ENCODE results near the gene SCAPER.

The SCAPER gene, protein sequence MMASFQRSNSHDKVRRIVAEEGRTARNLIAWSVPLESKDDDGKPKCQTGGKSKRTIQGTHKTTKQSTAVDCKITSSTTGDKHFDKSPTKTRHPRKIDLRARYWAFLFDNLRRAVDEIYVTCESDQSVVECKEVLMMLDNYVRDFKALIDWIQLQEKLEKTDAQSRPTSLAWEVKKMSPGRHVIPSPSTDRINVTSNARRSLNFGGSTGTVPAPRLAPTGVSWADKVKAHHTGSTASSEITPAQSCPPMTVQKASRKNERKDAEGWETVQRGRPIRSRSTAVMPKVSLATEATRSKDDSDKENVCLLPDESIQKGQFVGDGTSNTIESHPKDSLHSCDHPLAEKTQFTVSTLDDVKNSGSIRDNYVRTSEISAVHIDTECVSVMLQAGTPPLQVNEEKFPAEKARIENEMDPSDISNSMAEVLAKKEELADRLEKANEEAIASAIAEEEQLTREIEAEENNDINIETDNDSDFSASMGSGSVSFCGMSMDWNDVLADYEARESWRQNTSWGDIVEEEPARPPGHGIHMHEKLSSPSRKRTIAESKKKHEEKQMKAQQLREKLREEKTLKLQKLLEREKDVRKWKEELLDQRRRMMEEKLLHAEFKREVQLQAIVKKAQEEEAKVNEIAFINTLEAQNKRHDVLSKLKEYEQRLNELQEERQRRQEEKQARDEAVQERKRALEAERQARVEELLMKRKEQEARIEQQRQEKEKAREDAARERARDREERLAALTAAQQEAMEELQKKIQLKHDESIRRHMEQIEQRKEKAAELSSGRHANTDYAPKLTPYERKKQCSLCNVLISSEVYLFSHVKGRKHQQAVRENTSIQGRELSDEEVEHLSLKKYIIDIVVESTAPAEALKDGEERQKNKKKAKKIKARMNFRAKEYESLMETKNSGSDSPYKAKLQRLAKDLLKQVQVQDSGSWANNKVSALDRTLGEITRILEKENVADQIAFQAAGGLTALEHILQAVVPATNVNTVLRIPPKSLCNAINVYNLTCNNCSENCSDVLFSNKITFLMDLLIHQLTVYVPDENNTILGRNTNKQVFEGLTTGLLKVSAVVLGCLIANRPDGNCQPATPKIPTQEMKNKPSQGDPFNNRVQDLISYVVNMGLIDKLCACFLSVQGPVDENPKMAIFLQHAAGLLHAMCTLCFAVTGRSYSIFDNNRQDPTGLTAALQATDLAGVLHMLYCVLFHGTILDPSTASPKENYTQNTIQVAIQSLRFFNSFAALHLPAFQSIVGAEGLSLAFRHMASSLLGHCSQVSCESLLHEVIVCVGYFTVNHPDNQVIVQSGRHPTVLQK (N-terminal part only)

GRCh38 chr15:76905013-76905839 lies at the start of gene SCAPER:
SCAPER (minus strand) TSS chr15:76905340; CDS start chr15:76883817, 21,523 bp downstream.
- DNase-seq (ENCODE audit: low read depth in 3 of 3): peak; percentile 85 to 92 (median 86)

DNA sequence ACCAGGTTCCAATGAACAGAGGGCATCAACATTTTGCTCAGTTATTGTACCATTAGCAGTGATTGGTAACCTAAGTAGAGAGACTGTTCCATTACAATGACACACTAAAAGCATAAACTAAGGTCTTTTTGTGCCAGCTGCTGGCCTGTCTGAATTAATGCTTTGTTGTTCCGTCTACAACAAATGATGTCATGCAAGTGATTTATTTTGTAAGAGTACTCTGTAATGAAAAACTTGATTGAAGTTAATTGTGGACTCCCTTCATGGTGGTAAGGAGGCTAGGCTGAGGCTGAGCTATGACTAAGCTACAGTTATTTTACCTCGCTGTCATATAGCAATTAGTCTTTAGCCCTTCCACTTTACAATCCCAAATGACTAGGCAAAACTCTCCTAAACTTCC lies 49.6 kb upstream of the SCAPER start:
- no peak for DNase-seq (ENCODE audit: low read depth in 3 of 3)

- no peak for DNase-seq (ENCODE audit: low read depth in 3 of 3)
Observed at GRCh38 chr15:76953913-76954312, 48.8 kb upstream of the SCAPER start.

GRCh38 chr15:76951220-76951619 lies 46.1 kb upstream of the SCAPER start:
- no peak for DNase-seq (ENCODE audit: low read depth in 3 of 3)

- DNase-seq (ENCODE audit: low read depth in 3 of 3): no peak
Observed at GRCh38 chr15:76947454-76947853, 42.3 kb upstream of the SCAPER start.

DNA sequence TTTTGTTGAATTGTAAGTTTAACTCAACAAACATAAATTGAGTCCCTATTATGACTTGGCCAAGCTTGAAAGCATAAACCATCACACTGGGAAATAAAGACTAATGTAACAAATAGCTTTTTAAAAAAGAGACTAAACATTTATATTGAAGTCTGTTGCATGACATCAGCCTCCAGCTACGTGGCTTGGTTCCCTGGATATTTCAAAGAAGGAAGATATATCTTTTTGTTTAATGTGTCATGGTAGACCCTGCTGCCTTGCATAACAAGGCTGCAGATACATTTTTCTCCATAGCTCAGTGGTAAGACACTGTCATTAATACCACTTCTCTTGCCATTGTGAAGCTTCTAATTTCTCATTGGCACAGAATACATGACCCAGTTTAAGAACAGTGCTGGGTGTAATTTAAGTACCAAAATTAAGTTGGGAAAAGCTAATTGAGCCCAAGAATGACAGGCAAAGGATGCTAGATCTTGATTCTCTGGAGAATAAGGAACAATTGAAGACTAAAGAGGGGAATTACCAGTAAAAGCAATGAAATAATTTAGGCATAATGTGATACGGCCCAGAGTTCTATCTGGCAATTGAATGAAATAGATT lies 40.5 kb upstream of the SCAPER start:
- DNase-seq (ENCODE audit: low read depth in 3 of 3): no peak

DNA sequence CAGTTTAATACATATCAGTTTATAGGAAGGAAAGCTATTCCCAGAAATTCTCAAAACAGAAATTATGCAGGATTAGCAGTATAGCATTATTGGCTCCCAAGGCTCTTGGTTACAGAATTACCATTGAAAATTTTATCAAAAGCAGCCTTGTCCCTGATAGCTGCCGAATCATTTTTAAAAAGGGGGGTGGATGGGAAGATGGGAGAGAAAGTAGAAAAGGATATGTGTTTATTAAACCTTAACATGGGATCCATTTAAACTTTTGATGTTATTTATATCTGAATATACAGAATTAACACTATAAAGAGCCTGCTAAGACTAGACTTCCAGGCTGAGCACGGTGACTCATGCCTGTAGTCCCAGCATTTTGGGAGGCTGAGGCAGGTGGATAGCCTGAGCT lies 37.2 kb upstream of the SCAPER start:
- no peak for DNase-seq (ENCODE audit: low read depth in 3 of 3)

GRCh38 chr15:76941636-76942035 lies 36.5 kb upstream of the SCAPER start:
- DNase-seq (ENCODE audit: low read depth in 3 of 3): no peak

DNA sequence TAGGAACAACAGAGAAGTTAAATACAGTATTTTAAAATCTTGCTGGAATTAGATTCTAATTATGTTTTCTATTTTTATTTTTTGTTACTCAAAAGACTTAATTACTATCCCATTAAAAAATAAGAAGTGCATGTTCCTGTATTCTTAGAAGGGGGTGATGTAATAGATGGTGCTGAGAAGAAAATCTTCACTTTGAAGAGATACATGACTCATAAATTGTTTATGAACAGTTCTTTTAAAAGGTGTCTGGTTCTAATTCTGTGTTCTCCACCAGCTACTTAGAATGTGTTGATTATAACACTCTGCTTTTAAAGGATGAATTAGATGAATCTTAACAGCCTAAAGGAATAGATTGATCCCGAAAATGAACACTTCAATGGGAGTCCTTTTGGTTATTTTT lies 34.6 kb upstream of the SCAPER start:
- no peak for DNase-seq (ENCODE audit: low read depth in 3 of 3)

- DNase-seq (ENCODE audit: low read depth in 3 of 3): no peak
Observed at GRCh38 chr15:76938752-76939151, 33.6 kb upstream of the SCAPER start.

DNA sequence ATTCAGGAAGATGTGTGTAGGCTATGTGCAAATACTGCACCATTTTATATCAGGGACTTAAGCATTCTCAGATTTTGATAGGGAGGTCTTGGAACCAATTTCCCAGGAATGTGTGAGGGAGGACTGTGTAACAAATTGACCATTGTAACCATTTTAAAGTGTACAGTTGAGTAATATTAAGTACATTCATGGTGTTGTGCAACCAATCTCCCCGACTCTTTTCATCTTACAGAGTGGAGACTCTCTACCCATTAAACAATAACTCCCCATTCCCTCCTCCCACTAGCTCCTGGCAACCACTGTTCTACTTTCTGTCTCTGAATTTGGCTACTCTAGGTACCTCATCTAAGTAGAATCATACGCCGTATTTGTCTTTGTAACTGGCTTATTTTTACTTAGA lies 31.5 kb upstream of the SCAPER start:
- DNase-seq (ENCODE audit: low read depth in 3 of 3): no peak

DNA sequence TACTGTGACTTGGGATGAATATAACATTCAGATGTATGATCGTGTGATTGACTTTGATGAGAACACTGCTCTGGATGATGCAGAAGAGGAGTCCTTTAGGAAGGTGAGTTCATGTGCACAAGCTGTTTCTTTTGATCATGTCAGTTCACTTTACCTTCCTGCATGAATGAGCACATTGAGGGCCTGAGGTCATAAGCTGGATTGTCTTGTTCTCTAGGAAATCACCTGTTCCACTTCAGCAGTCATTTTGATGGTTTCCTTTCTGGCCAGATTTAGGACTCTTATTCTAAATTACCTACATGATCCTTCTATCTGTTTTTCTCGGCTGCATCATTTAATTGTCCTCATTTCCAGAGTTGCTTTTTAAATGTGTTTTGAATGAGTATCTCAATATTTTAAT lies 30.5 kb upstream of the SCAPER start:
- no peak for DNase-seq (ENCODE audit: low read depth in 3 of 3)

DNA sequence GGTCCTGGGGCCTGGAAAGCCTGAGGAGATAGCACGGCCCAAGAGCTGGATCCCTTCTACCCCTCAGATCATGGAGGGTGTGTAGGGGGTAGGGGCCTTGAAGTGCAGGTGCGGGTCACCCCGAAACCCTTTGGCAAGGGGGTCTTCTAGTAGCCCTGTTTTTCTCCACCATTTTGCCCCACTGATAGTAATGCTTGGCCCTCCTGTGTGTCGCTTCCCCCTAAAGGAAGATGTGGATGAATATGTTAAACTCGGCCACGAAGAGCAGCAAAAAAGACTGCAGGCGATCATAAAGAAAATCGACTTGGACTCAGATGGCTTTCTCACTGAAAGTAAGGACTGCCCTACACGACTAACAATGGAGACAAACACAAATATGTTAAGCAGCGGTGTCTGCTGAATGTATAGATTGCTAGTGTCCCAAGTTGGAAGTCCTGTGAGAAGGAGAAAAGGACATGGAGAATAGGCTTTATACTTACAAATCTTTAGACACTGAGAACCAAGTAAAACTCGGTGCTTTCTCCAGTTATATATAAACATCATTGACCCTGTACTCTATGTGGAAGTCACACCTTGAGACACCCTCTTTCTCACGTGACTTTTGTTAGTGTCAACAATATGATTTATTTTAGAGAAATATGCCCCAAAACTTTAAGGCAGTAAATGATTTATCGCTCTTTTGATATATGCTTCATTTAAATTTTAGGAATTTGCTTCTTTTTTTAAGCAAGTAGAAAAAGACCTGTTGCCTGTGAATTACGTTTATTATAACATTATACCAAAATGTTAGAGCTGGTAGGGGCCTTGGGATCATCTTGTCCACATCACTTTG lies 27.2 kb upstream of the SCAPER start:
- no peak for DNase-seq (ENCODE audit: low read depth in 3 of 3)

- DNase-seq (ENCODE audit: low read depth in 3 of 3): peak; percentile 78 to 80 (median 79)
Observed at GRCh38 chr15:76931397-76932134, 26.4 kb upstream of the SCAPER start, which contains the start of gene RCN2. RCN2 (plus strand) TSS chr15:76931749; CDS start chr15:76931842, 93 bp downstream.

DNA sequence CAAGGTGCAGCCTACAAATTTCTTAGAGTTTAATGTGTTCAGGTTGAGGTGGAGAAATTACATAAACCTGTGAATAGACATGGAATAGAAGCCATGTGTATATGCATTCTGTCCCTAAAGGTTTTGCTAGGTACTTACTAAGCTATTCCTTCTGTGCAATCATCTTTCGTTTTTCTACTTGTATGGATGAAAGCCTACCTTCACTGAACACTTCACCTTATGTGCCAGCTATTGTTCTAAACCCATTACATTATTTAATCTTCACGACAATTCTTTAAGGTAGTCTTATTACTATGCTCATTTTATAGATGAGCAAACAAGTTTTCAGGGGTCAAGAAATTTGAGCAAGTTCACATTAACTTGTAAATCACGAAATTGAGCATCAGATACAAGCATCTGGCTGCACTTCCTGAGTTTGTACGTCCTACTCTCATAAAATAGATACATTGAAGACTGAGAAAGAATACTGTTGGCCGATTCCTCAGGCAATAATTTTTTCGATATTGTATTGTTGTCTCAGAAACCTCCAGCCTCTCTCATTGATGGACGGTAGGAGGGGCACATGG lies 25.8 kb upstream of the SCAPER start:
- DNase-seq (ENCODE audit: low read depth in 3 of 3): no peak

GRCh38 chr15:76929011-76929760 lies 24.0 kb upstream of the SCAPER start:
- no peak for DNase-seq (ENCODE audit: low read depth in 3 of 3)

DNA sequence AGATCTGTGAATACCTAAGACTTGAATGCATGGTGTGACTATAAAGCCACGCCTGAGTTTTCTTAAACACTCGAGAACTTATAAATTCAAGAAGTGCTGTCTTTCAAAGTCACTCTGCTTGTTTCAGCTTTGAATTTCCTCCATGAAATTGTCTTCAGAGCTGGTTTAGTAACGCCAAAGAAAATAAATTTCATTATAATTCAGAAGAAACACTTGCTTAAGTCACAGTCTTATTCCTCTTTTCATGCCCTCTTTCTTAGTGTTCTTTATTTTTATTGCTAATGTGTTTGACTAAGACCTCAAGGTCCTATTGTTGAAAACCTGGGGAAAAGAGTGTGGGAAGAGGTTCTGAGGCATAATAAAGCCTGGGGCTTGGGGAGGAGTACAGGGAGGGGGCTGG lies 23.1 kb upstream of the SCAPER start:
- no peak for DNase-seq (ENCODE audit: low read depth in 3 of 3)

DNA sequence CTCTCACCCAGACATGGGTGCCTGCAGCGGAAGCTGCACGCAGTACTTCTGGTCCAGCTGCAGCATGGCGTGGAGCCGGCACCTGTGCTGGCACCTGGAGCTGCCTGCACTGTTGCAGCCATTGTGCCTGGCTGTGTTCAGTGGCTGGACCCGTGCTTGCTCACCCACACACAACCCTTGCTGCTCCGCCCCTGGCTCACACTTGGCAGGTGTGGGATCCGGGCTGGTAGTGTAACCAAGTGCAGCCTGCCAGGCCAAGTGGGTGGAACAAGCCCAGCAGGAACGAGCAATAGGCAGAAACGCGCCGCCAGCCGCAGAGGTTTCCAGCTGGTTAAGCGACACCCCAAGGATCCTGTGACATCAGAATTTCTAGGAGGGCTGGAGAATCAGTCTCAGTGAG lies 11.2 kb upstream of the SCAPER start:
- no peak for DNase-seq (ENCODE audit: low read depth in 3 of 3)

Data from stimulated activated CD4-positive, alpha-beta T cell treated with anti-CD3 and anti-CD28 coated beads, TNF-alpha, amount 100 ng/mL, for 4 hours (primary cell).